AG09309 (cell line): Measurements from ENCODE around the gene PINLYP.

Experiments
- DNase-seq: peaks from one replicate; pipeline ENCODE4 v3.0.0-alpha.2; 2010; ENCODE audit warnings: low read depth
- H3K4me3 ChIP-seq: 2 replicates; pipeline ENCODE4 v1.5.1; 2011; ENCODE audit warnings: mild to moderate bottlenecking, low read depth, low read length, moderate library complexity; ENCODE audit not compliant: control insufficient read depth
- TF ChIP-seq, protein P1 (sequence below): IDR thresholded peaks from 2 replicates; pipeline ENCODE4 v1.5.1; 2011; ENCODE audit warnings: mild to moderate bottlenecking, low read depth, low read length, inconsistent platforms; ENCODE audit not compliant: insufficient read depth, control insufficient read depth; ENCODE audit errors: missing control alignments

PINLYP gene

DNA sequence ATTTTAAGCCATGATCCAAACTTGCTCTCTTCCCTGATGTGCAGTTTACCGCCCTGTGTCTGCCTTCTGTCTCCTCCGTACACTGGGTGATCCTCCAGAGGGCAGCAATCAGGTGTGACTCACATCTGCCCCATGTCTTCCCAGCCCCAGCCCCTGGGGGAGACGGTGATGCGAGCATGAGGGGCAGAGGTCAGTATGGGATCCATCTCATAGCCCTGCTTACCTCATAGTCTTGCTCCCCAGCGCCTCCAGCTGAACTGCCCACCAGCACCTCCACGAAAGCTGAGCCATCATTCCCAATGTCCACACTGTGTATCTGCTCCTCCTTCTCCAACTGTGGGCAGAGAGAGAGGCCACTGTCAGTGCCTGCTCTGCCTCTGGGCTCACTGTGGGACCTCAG is 14.9 kb upstream of the PINLYP start:
- TF ChIP-seq, protein P1, sequence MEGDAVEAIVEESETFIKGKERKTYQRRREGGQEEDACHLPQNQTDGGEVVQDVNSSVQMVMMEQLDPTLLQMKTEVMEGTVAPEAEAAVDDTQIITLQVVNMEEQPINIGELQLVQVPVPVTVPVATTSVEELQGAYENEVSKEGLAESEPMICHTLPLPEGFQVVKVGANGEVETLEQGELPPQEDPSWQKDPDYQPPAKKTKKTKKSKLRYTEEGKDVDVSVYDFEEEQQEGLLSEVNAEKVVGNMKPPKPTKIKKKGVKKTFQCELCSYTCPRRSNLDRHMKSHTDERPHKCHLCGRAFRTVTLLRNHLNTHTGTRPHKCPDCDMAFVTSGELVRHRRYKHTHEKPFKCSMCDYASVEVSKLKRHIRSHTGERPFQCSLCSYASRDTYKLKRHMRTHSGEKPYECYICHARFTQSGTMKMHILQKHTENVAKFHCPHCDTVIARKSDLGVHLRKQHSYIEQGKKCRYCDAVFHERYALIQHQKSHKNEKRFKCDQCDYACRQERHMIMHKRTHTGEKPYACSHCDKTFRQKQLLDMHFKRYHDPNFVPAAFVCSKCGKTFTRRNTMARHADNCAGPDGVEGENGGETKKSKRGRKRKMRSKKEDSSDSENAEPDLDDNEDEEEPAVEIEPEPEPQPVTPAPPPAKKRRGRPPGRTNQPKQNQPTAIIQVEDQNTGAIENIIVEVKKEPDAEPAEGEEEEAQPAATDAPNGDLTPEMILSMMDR, result peak; percentile 24
- DNase-seq, result no peak
- no peak overlapping the region for H3K4me3 ChIP-seq

DNA sequence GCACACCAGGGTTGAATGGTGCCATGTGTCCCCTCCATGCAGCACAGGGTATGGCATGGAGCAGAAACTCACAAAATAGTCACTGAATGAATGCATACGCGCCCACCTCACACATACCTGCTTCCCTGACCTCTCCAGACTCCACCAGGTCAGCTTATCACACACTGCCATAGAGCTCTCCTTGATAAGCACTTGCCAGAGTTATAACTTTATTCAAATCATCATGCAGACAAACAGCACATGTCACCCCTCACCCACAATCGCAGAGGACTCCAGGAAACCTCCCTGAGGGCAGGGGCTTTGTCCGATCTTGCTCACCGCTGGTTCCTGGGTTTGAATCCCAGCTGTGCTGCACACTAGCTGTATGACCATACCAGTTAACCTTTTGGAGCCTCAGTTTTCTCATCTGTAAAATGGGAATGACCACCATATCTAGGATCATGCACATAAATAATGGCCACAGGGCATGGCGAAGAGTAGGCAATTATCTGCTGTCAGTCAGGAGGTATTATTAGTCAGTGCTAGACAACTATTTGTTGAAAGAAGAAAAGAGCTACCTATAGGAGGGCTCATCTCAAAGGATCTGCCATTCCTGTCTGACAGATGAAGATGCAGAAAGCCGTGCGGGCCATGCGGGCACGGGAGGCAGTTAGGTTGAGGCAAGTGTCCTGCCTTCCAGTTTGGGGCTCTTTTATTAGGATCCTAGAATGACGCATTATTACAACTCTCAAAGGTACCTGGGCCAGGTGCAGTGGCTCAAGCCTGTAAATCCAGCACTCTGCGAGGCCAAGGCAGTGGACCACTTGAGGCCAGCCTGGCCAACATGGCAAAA is 14.2 kb upstream of the PINLYP start:
- H3K4me3 ChIP-seq, result no peak overlapping the region
- TF ChIP-seq, protein P1, result no peak
- DNase-seq, result no peak

DNA sequence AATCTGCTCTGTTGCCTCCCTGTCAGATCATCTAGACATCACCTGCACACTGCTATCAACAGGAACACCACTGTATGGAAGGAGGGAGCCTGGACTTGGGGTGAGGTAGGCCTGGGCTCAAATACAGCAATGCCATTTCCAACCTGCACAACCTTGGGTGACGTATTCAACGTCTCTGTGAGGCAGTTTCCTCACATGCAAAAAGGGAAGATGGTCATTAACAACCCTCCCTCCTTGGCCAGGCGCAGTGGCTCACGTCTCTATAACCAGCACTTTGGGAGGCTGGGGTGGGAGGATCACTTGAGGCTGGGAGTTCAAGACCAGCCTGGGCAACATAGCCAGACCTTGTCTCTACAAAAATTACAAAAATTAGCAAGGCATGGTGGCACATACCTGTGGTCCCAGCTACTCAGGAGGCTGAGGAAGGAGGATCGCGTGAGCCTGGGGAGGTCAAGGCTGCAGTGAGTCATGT is 13.3 kb upstream of the PINLYP start:
- DNase-seq, result no peak
- TF ChIP-seq, protein P1, result no peak
- no peak overlapping the region for H3K4me3 ChIP-seq

DNA sequence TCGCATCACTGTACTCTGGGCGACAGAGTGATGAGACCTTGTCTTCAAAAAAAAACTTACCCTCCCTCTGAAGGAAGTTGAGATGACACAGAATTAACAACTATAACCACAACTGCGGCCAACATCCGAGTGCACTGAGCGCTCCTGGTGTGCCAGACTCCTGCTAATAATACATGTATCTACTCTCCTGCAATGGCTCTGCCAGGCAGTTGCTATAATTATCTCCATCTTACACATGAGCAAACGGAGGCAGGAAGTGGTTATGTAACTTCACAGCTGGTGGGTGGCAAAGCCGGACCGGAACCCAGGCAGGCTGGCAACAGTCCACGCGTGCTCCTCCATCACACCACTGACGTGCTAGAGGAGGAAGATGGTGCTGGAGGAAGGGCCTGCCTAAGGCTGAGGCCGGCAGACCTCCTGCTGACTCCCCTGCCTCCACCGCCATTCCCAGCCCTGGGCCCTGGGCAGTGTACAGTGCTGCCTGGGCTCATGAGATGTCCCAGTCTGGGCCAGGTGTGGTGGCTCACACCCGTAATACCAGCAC is 12.8 kb upstream of the PINLYP start:
- peak; percentile 92 for DNase-seq
- TF ChIP-seq, protein P1, result no peak
- H3K4me3 ChIP-seq, result no peak overlapping the region

DNA sequence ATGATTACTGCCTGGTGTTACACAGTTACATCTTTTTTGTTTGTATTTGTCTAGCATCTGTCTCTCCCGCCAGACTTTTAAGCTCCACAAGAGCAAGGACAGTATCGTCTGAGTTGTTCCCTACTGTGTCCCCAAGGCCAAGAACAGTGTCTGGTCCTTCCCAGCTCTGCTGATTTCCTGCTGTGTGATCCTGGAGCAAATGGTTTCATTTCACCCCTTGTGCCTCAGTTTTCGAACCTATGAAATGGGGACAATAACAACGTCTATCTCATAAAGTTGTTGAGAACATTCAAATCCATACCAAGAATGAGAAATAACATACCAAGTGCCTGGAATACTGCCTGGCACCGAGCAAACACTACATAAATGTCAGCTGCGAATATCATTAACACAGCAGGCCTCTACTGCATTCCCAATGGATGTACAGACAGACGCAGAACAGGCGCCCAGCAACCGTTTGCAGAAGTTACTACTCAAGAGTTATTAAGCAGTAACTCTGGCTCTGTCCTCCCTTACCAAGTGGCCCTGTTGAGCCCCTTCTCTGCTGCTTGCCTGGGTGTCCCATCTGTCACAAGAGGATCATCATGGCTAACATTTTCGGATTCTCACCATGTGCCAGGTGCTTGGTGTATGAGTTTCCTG is 11.7 kb upstream of the PINLYP start:
- TF ChIP-seq, protein P1, result no peak
- H3K4me3 ChIP-seq, result no peak overlapping the region
- DNase-seq, result no peak

DNA sequence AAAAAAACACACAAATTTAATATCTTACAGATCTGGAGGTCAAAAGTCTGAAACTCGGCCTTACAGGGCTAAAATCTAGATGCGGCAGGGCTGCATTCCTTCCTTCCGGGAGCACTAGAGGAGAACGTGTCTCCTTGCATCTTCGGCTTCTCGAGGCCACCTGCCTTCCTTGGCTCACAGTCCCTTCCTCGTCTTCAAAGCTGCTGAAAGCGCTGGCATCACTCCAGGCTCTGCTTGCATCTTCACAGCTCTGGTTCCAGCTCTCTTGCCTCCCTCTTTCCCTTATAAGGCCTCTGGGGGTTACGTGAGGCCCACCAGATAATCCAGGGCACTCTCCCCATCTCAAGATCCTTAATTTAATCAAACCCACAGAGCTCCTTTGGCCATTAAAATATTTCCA is 10.8 kb upstream of the PINLYP start:
- TF ChIP-seq, protein P1, result no peak
- no peak overlapping the region for H3K4me3 ChIP-seq
- no peak for DNase-seq
